GM21381 (cell line): Measurements from ENCODE around the gene OR10A5.
"Not testable (repeated sequence)": the region's sequence is repeated elsewhere in the genome, so short reads cannot be mapped to it uniquely, and the experiment has no call there.

Source experiments
- ATAC-seq: cut with Tn5 transposase; IDR thresholded peaks from one replicate; pipeline ENCODE4 v1.9.1; 2021; ENCODE audit warnings: mild to moderate bottlenecking, moderate library complexity; ENCODE audit not compliant: unreplicated experiment

OR10A5 gene, protein sequence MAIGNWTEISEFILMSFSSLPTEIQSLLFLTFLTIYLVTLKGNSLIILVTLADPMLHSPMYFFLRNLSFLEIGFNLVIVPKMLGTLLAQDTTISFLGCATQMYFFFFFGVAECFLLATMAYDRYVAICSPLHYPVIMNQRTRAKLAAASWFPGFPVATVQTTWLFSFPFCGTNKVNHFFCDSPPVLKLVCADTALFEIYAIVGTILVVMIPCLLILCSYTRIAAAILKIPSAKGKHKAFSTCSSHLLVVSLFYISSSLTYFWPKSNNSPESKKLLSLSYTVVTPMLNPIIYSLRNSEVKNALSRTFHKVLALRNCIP

GRCh38 chr11:6845383-6845782, at the start of gene OR10A5:
TSS of gene OR10A5 (plus strand) at chr11:6845683. CDS start at chr11:6845683, 0 bp downstream.
- no peak for ATAC-seq

- ATAC-seq, result no peak
Observed at GRCh38 chr11:6799402-6799801, 46.1 kb upstream of the OR10A5 start, which contains the start of gene OR6A2. TSS of gene OR6A2 (minus strand) at chr11:6799689. CDS start at chr11:6795708, 3,981 bp downstream.

GRCh38 chr11:6801075-6801474, 44.4 kb upstream of the OR10A5 start:
- not testable (repeated sequence) for ATAC-seq

DNA sequence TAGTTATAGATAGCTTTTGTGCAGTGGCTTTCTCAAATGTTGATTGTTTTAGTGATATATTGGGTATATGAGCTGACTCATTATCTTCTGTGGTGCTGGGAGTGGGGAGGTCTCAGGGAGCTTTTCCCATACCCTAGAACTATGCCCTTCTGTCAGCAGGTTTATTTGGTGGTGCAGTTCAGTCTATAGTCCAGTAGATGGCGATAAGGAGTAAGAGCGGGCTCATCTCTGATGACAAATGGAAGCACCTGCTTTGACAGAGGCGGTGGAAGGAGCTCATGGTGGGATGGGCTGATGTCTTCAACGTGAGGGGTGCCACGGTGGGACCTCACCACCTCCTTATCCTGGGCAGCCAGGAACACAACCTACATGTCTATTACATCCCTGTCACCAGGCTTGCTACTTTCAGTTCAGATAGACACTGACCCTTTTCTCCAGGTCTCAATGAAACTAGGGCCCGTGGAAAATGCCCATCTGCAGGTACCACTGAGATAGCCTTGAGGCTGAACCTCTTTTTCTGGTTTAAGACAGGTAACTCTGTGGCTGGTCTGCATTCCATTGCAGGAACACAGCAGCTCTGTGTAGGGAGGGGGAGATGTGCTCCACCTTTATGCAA, 33.0 kb upstream of the OR10A5 start:
- ATAC-seq, result peak; percentile 91

DNA sequence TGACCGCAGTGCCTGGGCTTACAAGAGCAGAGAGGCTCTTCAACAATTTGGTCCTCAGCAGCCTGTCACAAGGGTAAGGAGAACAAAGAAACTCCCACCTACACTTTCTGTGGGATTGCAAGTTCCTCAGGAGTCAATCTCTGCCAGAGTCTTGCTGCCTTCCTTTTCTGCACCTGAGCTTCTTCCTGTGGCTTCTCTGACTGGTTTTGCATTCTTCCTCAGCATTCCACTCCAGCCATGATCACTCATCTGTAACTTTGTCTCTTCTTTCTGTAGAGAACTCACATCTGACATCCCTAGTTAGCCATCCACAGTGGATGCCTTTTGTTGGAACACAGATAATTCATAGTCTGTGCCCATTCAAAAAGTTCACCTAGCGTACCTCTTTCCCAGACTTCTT, 31.8 kb upstream of the OR10A5 start:
- ATAC-seq, result no peak

DNA sequence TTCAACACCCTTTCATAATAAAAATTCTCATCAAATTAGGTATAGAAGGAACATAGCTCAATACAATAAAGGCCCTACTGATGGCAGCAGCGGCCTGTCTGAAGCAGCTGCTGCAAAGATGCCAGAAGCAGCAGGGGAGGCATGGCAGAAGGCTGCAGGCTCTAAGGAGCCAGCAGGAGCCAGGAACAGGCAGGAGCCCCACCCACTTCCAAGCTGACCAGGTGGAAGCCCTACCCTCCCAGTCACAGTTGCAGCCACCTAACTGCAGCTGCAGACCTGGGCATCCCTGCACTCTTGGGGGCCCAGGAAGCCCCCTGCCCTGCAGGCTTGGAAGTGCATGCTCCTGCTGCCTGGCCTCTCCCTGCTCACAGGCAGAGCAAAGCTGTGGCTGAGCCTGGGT, 27.8 kb upstream of the OR10A5 start:
- ATAC-seq, result no peak

GRCh38 chr11:6818967-6819366, 26.5 kb upstream of the OR10A5 start:
- ATAC-seq, result no peak

DNA sequence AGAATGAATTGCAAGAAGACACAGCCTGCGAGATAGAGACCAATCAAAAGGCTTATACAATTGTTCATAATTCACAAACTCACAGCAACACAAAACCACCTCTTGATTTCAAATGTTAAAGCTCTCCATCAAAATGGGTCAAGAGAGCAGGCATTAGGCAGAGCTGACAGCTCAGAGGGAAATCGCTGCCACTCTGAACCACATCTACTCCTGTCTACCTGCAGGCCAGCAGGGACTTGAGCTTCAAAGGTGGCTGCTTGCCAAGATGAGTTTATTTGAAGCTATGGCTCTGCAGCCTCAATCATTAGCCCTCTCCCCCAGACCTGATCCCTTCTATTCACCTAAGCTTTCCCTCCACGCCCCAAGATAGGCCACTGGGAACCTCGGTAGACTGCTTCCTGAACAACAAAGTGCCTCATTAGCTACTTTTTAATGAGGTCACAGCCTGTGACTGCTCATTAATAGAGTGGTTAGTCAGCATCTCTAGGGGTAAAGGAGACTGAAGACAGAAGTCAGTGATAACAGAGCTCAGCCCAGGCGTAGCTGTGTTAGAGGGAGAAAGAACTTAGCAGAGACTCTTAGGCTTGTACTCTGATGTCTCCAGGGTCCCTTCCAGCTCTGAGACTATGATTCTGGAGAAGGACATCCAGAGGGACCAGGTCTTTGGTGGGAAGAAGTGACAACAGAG, 21.2 kb upstream of the OR10A5 start:
- no peak for ATAC-seq

- no peak for ATAC-seq
Observed at GRCh38 chr11:6825231-6825744, 20.2 kb upstream of the OR10A5 start.

DNA sequence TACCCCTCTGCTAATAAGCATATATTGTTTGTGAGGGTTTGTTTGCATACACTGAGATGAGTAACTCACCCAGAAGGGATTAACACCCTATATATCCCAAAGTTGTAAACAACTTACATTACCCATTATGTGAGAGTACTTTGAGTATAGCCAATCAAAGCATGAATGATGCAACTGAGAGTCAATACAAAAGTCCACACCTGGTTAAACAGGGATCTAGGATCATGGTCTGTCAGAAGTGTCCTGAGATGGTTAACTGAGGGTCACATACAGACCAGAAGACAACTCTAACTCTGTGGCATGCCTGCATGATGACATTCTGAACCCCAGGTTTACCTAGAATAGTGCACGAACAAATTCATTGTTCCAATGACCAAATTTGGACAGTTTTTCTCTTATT, 17.4 kb upstream of the OR10A5 start:
- ATAC-seq, result no peak

- no peak for ATAC-seq
Observed at GRCh38 chr11:6833356-6833755, 12.1 kb upstream of the OR10A5 start.

GRCh38 chr11:6834021-6834420, 11.5 kb upstream of the OR10A5 start:
- ATAC-seq, result no peak

GRCh38 chr11:6841694-6842093, 3.8 kb upstream of the OR10A5 start:
- ATAC-seq, result no peak

DNA sequence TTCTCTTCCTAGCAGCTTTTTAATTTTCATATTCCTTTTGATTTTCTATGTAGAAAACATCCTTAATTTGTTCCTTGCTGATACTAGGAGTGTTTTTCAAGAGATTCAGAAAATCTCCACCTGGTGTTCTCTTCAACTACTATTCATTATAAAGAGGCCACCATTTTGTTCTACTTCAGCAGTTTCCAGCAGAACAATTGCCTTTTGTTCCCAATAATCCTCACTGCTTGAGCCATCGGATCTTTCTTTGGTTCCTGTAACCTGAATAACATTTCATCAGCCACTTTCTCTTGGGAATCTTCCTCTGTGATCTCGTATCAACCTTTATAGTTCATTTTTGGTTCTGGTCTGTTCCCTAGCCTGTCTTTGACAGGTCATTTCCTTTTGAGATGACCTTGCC, 1.8 kb upstream of the OR10A5 start:
- no peak for ATAC-seq

DNA sequence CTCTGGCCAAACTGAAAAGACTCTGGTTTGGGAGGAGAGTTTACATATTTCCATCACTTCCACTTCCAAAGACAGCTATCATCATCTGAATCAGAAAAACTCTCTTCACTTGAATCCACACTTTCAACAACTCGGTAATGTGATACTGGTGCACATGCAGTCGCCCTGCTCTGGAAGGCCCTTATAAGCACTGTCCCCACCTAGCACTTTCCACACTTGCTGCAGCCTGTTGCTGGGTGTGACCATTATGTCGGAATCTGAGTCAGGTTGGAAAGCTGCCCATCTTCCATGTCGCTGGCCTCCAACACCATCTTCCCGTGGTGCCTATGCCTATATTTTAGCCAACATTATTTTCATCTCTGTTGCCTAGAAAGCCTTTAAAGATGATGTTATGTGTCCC, 1.1 kb upstream of the OR10A5 start:
- no peak for ATAC-seq

- no peak for ATAC-seq
Observed at GRCh38 chr11:6850526-6850925, 5.0 kb downstream of the OR10A5 start.

DNA sequence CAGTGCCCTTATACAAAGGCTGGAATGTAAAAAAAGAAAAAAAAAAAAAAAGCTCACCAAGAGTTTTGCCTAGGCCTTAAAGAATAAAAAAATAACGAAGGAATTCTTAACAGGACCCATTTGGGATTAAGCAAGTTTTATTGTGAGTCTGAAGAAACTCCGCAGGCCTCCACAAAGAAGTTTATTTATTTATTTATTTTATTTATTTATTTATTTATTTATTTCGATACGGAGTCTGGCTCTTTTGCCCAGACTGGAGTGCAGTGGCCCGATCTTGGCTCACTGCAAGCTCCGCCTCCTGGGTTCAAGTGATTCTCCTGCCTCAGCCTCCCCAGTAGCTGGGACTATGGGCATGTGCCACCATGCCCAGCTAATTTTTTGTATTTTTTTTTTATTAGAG, 9.3 kb downstream of the OR10A5 start:
- not testable (repeated sequence) for ATAC-seq

DNA sequence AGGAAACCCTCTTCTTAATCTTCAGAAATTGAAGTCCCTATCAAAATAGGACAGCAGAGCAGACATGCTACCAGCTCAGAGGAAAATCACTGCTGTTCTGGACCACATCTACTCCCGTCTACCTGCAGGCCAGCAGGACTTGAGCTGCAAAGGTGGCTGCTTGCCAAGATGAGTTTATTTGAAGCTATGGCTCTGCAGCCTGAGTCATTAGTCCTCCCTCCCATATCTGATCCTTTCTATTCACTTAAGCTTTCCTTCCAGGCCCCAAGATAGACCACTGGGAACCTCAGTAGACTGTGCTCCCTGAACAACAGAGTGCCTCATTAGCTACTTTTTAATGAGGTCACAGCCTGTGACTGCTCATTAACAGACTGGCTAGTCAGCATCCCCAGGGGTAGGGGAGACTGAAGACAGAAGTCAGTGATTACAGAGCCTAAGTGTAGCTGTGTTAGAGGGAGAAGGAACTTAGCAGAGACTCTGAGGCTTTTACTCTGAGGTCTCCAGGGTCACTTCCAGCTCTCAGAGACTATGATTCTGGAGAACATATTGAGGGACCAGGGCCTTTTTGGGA, 10.6 kb downstream of the OR10A5 start:
- no peak for ATAC-seq

DNA sequence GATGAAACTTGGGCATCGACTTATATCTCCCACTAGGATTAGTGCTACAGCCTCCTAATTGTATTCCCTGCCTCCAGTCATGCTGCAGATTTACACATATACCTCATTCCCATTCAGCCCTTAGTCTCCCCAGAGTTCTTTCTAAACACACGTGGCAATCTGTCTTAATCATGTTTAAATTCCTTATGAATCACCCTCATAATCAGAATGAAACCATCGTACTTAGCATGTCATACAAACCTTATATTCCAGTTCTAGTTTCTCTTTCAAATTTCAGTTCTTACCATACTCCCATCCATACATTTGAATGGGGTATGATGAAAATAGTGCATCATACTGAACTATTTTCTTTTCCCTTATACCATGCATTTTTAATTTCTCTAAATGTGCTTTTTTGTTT, 11.4 kb downstream of the OR10A5 start:
- ATAC-seq, result peak; percentile 75

GRCh38 chr11:6862961-6863360, 17.5 kb downstream of the OR10A5 start, which contains the start of gene OR10A2:
TSS of gene OR10A2 (plus strand) at chr11:6863057. CDS start at chr11:6869755, 6,698 bp downstream.
- no peak for ATAC-seq

GRCh38 chr11:6864438-6864837, 19.0 kb downstream of the OR10A5 start:
- ATAC-seq, result no peak
